SK-N-SH (cell line): ENCODE data around the gene TCP10L.

ENCODE experiments used
- CTCF ChIP-seq: fragments of 200-600 bp; sonication (generic); IDR thresholded peaks from 2 replicates; pipeline ENCODE4 v1.6.1; 2017; ENCODE audit warnings: antibody characterized with exemption, mild to moderate bottlenecking, moderate library complexity
- MAX ChIP-seq: IDR thresholded peaks from 2 replicates; pipeline ENCODE4 v1.4.0; 2012; ENCODE audit warnings: low read depth
- RAD21 ChIP-seq: IDR thresholded peaks from 2 replicates; pipeline ENCODE4 v1.6.1; 2012; ENCODE audit warnings: mild to moderate bottlenecking, low read length

GRCh38 chr21:32584472-32584871, 851 bp downstream of the TCP10L start:
- TF ChIP-seq RAD21: no peak
- TF ChIP-seq CTCF: no peak
- TF ChIP-seq MAX: no peak
